NCI-H82 treated with DMSO at 0.1 percent for 48 hours (cell line): ENCODE data around the gene HOXA3.

ENCODE experiments used
- DNase-seq: peaks from one replicate; lab custom pipeline; 2025; ENCODE audit not compliant: unreplicated experiment; lab: John Stamatoyannopoulos, UW

Gene HOXA3

DNA sequence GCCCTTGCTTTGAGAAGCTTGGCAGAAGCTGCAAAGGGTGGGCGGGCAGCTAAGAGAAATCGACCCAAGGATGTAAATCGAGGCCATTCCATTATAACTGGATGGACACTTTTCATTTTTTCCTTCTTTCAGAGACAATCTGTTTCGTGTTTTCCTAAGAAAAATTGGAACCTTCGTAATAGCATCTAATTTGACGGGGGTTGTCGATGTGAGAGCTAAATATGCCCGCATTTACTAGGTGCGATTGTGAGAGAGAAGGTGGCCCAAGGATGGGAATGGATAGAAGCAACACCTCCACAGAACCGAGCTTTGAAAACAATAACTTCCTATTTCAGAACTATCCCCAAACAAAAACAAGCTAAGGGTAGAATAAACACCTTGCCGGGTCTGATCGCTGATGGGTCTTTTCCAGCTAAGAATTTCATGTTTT, 21.0 kb downstream of the HOXA3 start:
- DNase-seq, result no peak

DNA sequence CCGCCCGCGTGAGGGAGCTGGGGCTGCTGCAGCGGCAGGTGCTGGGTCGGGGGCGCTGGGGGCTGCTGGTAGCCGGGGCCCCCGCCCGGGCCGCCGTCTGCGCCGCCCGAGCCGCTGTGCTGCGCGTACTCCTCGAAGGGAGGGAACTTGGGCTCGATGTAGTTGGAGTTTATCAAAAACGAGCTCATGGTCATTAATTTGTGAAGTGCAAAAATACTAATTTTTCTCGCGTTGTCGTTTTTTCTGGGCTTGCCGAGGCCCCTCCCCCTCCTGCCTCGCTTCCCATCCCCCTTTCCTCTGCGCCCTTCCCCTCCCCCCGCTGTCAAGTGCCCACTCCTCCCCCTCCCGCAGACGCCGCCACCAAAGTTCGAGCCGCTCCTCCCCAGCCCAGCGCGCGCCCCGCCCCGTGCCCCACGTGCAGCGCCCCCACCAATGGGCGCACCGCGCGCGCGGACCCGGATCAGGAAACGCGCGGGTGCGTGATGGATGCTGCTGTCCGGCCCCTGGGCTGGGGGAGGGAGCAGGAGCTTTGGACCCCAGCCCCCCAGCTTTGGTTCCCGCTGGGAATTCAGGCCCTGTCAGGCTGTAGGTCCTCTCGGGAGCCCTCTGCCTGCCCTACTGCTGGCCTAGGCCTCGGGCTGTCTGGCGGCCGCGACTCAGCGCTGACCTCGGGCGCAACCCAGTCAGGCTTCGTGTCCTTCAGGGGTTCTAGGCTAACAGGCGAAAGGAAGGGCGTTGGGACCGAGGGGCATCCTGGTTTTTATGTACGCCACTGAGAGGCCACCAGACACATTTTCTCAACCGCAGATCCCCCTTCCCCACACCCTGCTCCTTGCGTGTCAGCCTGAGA, 21.6 kb downstream of the HOXA3 start, which contains the start of gene HOXA4:
Gene HOXA4 (minus strand): TSS at position 218 of the 850 bp plus-strand sequence. CDS start 24 bp downstream, at position 194.
- DNase-seq, result peak; percentile 64

DNA sequence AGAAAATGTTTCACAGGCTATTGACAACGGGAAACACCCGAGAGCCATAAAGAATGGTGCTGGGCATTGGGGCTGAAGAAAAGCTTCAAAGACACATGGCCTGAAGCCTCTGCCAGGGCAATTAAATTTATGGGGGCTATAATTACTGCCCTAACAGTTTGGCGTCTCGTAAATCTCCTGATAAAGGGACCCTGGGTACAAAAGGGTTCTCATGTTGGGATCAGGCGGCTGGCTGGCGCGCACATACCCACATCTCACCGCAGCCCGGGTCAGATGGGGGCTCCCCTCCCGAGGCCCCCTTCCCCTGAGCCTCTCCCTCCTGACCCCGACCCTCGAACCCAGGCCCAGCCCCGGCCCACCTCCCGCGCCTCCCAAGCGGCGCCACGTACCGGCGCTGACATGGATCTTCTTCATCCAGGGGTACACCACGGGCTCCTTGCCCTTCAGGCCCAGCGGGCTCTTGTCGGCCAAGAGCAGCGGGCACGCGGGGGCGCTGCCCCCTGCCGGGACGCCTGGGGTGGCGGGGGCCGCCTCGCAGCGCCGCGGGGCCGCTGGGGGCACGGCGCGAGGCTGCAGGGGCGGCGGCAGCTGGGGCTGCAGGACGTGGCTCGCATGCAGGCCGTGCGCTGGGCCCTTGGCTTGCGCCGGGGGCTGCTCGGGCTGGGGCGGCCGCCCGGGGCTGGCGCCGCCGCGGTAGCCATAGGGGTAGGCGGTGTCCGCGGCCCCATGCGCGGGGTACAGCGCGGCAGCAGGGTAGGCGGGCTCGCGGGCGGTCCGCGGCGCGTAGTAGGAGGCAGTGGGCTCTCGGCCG, 22.4 kb downstream of the HOXA3 start:
- no peak for DNase-seq

DNA sequence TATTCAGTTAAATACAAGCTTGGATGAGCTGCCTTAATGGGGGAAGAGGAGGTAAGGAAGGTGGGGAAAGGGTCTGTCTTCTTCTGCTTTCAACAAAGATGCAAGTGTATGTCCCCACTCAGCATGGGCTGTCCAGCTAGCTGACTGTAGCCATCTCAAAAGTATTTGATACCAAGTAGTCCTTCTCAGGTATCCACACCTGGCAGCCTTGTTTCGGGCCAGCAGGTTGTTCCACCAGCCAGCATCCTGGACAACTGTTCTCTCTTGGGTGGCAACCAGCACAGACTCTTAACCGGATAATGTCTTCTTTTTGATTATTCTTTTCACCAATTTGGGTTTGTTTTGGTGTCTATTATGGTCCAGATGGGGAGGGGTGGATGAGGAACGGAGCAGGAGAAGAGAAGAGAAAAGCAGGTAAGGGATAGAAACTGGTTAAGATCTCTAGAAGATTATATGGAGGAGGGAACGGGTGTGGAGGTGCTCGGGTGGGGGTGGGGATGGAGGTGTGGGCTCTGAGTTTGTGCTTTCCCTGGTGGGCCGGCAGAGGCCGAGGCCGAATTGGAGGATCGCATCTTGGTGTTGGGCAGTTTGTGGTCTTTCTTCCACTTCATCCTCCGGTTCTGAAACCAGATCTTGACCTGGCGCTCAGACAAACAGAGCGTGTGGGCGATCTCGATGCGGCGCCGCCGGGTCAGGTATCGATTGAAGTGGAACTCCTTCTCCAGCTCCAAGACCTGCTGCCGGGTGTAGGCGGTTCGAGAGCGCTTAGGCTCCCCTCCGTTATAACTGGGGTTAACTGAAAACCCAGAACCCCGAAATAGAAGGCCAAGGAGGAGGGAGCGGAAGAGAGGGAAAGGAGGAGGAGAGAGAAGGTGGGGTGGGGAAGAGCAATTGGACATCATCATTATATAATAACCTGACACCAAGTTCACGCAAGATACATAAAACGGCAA, 23.3 kb downstream of the HOXA3 start:
- no peak for DNase-seq

DNA sequence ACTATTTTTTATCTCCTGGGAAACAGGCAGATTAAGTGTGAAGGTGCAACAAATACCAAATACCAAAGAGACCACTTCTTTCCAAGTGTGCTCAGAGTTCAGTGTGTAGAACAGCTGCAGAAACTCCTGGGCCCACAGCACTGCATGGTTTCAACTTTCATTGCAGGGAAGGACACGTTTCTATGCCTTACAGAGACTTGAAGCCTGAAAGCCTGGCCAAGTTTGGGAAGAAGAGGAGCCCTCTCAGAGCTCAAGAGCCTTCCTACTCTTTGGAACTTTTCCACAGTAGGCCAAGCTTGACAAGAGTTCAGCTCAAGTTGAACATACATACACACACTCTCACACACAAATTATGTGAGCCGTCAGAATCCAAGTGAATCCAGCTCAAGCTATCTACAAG, 24.3 kb downstream of the HOXA3 start:
- no peak for DNase-seq

DNA sequence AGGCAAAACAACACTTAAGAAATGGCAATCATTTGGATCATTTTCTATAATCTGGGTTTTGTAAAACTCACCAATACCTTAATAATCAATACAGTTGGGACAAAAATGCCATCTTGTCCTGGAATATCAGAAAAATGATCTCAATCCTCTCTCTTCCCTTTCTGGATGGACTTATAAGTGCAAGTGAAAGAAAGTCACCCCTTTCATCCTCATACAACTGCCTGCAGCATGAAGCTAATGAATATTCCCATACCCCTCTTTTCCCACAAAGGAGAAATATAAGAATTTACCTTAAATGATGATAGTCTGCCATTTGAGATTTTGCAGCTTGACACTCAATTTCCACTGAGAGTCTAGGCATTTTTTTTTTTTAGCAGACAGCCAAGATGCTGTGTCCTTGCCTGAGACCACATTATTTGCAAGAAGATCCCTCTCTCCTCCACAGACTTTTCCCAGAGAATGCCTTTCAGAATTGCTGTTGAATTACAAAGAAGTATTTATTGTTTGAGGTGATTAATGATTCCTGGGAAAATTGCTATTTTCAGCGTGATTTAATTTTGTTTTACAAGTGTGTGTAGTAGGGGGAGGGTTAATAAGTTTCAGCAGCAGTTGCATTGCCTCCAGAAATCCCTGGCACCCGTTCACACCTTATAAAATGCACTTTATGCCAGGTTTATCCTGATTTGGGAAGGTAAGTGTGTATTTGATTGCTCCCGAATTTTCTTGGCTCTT, 25.6 kb downstream of the HOXA3 start:
- DNase-seq, result no peak

DNA sequence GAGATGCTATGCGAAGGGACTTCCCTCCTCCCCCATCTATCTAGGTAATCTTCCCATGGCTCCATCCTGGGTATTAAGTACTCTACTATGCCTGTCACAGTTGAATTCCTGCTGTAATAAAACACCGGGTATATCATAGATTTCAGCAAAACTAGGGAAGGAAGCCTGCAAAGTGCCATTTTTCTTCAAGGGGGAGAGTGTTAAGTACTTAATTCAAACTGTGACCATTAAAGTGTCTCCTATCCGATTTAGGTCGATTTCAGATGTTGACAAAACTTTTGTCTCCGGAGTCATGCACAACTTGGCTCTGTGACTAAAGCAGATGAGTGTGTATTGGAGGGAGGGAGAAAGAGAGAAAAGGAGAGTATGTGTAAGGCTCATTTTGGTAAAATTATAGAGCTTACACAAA, 26.4 kb downstream of the HOXA3 start:
- no peak for DNase-seq

DNA sequence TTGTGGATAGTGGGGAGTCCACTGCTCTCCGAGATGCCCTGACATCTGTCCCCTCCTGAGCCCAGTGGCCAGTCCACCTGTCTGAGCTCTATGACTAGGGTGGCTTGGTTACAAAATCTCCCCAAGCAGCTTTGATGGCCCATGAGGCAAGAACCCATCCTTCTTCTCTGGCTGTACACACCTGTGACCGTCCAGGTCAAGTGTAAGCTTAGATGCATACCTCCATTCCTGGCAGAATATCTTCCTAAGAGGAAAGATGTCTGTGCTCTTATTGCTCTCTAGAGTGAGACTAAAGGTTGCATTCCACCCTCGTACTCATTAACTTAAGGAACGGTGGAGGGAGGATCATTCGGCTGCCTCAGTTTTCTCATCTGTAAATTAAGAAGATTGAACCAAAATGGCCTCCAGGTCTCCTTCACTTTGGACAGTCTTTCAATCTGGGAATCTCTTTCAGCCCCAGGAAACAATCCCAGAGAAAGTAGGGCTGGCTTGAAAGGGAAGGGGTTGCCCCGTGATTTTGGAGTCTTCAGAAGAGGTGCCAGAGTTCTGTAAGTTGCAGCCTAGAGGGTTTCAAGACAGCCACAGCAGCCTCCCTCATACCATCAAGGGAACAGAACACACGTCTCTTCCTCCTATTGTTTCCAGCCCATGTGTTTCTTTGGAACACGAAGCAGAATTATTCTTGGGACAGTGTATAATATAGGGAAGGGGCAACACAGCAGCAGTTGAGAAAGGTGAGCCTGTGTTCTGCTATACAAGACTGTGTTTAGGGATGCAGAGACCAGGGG, 27.3 kb downstream of the HOXA3 start:
- no peak for DNase-seq

DNA sequence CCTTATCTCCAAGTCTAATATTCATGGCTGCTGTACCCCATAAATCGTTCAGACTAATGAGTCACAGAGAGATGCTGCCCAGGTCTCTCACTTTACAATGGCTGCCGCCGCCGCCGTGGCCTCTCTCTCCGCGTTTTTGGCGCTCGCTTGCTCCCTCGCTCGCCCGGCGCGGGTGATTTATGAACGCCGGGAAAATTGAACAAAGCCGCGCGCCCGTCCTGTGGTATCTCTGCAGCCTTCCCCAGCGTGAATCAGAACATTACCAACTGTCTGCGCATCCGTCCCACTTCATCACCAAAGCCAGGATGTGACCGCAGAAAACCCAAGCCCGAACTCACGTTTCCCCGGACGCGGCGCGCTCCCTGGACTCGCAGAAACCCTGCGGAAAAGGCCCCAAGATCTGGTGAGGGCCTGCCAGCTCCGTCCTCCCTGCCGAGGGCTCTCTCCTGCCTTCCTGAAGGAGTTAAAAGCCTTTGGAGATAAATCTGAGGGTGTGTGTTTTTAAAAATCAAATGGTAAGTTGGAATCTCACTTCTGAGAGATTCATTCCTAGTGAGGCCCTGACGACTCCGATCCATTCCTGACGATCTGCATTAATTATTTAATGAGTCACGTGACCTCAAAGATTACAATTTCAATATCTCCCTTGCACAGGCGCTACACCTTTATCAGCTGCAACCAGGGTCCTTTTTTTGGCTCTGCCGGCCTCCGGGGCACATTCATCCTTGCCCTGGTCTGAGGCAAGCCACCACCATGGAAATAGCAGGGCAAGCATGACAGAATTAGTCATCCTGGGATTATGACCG, 28.1 kb downstream of the HOXA3 start:
- no peak for DNase-seq

DNA sequence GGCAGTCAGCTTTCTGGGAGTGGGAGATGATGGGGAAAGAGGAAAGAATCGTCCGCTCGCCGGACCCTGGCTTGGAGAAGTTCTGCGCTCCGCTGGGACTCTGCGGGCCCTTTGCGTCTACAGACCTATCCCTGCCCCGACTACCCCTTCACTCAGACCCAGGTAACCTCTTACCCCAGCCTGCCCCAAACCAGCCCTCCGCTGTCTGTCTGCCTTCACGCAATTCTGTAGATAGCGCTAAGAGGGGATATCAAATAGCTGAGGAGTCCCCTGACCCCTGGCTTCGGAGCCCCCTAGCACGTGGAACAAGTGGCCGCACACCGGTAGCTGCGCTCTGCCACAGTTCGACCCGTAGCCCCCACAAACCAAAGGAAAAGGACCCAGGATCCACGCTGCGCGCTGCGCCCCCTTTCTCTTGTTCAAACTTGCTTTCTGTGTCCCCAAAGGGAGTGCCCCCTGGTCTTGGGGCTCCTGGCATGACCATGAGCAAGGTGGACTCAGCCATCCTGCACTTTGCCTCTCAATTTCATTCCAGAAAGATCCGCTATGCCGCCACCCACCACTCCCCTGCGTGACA, 28.8 kb downstream of the HOXA3 start:
- no peak for DNase-seq

DNA sequence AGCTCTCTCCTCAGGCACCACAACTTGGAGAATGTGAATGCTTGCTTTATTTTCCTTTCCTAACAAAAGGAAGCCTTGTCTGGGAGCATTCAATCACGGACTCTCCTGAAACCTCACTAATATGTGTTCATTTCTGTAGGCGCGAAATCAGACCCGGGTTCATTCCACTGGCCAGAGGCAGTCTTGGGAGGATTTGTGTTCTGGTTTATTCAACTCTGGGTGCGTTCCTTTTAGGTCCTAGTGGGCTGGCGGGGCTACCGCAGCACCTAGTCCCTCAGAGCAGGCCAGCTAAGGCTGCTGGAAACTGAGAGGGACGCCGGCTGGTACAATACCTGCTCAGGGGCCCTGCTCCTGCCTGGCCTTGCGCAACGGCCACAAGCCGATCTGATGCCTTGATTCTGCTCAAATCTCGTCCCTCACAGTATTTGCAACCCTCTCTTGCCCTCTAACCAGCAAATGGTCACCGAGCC, 29.3 kb downstream of the HOXA3 start:
- no peak for DNase-seq

DNA sequence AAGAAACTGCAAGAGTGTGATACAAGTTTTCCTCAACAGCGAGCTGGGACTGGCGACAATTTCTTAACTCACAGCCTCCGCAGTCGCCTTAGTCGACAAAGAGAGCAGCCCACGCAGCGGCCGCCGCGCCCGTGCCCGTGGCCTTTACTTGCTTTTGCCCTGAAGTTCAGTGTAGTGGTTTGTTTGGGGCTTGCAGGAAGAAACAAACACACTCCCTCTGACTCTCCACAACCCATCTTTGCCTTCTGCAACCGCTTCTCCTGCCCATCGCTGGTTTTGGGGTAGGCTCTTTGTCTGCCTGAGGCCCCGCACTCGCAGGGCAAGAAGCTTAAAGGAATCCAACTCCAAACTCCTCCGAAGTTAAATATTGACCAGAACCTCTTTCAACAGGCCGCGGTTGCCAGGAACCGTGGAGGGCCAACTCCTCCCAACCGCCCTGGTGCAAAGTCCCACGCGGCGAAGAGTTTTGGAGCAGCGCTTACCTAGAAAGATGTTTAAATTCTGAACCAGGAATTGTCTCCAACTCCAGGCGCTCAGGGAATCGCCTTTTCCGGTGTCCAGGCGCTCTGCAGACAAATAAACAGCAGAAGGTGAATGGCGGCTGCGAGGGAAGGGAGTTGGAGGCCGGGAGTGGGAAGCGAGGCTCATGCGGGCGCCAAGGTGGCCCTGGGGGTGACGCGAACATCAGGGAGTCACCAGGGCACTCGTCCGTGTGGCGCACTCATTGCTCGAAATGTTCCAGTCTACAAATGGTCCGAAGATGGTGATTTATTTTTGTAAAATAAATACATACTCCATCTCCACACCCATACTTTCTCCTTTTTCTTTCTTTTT, 30.1 kb downstream of the HOXA3 start:
- no peak for DNase-seq

DNA sequence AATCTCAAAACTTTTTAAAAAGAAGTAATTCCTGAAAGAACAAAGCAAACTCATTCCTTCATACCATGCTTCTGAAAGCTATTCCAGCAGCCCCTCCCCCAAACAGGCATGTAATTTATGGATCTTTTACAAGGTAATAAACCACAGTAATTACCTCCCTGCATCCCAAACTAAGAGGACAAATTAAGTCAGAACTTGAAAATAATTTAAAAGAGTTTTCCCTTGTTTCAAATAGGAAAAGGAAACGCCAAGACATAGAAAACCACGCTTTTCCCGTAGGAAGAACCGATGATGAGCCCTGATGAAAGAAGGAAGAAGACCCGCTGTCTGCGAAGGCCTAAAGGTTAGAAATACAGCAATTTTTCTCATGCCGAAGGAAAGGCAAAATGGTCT, 30.7 kb downstream of the HOXA3 start:
- no peak for DNase-seq

DNA sequence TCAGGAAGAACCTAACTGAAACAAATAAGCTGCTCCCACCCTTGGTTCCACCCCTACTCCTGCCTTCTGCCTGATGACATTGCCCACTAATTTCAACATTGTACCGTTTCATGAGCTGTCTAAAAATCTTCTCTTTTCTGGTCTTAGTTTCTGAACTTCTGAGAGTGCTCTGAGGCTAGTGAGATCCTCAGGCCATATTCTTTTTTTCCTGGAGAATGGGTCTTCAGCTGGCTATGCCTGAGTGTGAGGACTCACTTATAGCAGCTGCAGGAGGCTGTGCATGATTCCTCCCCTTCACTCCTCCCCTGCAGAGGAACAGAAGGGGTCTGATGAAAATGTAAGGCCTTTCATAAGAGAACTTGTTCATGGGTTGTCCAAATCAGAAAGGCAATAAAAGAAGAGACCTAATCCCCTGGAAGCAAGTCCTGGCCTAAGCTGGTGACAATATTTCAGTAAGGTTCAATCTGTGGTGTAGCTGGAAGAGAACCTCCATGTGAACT, 32.9 kb downstream of the HOXA3 start:
- DNase-seq, result no peak

DNA sequence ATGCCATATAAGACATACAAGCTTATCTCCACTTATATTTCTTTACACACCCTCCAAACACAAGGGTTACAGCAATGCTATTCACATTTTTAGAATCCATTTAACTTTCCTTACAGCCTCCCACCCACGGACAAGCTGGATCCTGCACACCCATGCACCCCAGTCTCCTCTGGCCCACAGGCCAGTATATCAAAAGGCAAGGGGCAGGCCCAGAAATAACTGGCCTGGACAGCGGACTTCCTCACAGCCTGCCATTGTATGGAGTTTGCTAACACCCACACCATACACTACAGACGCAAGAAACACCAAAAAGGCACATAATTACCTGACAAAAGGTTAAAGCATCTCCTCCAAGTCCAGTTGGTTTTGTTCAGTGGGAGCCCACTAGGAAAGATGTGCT, 33.8 kb downstream of the HOXA3 start:
- DNase-seq, result no peak

DNA sequence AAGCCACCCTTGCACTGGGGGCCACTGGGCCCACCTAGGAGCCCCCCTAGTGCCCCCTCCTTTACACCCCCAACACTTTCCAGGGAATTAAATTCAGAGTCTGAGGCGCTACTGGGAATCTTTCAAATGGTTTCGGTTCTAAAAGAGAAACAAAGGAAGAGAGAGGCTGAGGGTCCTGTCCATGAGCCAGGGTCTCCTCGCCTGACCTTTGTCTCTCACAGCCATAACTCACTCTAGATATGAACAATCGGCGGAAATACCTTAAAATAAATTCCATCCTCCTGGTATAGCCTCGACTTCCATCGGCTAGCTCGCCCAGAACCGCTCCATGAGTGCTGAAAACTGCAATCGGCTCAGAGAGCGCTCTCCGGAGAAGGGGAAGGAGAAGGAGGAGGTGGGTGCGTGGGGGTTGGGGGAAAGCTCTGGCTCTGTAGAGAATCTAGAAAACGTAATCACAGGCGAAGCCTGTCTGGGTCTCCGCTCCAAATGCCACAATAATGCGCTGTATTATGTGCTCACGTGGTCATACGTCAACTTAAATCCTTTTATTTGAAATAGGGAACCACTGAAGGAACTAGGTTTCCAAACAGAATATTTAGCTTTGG, 34.4 kb downstream of the HOXA3 start:
- DNase-seq, result no peak
